Stimulated activated CD8-positive, alpha-beta memory T cell treated with anti-CD3 and anti-CD28 coated beads, Interleukin-4, amount 100 ng/mL, for 4 hours (primary cell): ENCODE results near the gene PDE1A.
"Not testable (repeated sequence)": the region's sequence is repeated elsewhere in the genome, so short reads cannot be mapped to it uniquely, and the experiment has no call there.

ENCODE experiments used
- DNase-seq, 2 donors: peaks; one replicate each; pipeline ENCODE4 v3.0.0-alpha.2; 2020; ENCODE audit warnings: low read depth in 2 of 2, low spot score in 1 of 2

PDE1A gene

DNA sequence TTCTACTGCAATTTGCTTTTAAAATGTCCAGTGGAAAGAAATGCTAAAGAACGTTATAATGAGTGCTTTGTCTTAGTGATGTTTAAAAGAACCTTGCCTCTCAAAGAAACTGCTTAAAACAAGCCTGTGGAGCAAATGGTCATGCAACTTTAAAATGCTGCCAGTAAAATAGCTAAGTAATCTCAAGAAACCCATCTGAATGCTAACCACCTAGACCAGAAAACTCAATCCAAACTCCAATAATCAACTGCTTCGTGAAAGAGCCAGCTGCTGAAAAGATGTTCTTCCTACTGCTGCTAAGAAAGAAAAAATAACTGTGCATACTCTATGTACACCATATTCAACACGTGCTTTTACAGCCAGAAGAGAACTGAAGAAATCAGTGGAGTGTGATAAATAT lies 145.6 kb downstream of the PDE1A start:
- DNase-seq = no peak

GRCh38 chr2:182280118-182280517 lies 146.7 kb downstream of the PDE1A start:
- DNase-seq = no peak

DNA sequence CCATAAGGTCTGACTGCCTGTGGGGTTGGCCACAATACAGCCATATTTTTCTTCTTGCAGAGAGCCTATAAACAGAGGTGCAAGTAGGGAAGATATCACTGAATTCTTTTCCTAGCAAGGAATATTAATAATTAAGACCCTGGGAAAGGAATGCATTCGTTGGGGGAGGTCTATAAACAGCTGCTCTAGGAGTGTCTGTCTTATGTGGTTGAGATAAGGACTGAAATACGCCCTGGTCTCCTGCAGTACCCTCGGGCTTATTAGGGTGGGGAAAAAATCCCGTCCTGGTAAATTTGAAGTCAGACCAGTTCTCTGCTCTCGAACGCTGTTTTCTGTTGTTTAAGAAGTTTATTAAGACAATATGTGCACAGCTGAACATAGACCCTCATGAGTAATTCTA lies 150.2 kb downstream of the PDE1A start:
- not testable (repeated sequence) for DNase-seq

- DNase-seq = no peak
Observed at GRCh38 chr2:182267971-182268370, 158.9 kb downstream of the PDE1A start.

DNA sequence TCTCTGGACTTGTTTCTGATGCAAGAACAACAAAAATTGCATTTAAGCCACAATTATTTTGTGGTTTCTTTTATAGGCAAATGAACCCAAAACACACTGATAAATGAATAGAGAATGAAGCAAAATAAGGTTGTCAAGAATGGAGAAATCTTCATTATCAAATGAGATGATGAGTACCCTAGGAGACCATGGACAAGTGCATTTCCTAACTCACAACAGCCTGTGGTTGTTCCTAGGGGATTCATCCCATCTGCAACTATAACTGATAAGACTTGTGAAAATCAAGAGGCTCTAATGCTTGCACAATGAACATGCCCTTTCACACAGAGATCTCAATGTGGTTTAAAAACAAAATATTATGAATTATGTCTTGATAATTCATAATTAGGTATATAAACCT lies 159.9 kb downstream of the PDE1A start:
- no peak for DNase-seq

DNA sequence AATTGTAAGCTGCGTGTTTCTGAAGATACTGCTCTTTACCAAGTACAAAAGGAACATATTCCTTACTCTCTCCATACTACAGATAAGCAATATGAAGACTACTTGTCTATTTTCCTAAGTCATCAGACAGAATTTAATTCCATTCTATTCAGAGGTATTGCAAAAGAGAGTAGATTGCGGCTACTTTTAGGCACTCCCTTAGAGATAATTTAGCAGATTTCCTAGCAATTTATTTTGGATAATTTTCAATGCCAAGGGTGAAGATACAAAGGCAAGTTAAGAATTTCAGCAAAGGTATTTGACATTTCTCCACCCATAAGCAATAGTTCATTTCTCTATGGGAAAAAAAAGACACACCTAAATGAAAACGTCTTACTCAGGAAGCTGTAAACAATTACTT lies 161.1 kb downstream of the PDE1A start:
- DNase-seq = no peak

- no peak for DNase-seq
Observed at GRCh38 chr2:182261860-182262387, 164.9 kb downstream of the PDE1A start.

GRCh38 chr2:182259629-182260150 lies 167.1 kb downstream of the PDE1A start:
- no peak for DNase-seq

- DNase-seq = no peak
Observed at GRCh38 chr2:182252534-182252933, 174.3 kb downstream of the PDE1A start.

DNA sequence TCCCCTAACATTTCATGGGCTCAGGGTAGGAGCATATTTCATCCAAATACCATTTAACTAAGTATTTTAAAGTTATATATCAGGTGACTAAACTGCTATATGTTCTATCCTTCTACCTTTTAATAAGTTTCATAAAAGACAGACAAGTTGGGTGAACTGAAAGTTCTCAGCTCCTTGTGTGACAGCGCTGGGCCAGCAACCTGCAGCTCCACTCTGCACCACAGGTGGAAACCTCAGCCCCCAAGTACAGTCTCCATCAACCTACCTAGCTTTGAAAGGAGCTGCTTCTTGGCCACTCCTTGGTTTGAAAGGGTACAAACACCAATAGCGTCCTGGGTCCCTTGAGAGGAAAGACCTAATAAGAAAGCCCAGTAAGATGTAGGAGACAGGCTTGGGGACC lies 177.9 kb downstream of the PDE1A start:
- no peak for DNase-seq

GRCh38 chr2:182248362-182248761 lies 178.5 kb downstream of the PDE1A start:
- DNase-seq = no peak

DNA sequence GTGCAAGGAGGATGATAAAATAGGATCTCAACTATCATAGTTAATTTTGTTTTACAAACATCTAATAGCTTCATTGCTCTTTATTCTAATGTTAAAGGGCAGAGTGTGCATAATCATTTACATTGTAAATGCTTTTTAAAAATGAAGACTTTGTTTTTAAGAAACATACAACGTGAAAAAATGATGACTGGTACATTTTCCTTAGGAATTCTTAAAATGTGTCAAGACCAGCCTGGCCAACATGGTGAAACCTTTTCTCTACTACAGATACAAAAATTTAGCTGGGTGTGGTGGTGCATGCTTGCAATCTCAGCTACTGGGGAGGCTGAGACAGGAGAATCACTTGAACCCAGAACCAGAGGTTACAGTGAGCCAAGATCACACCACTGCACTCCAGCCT lies 179.0 kb downstream of the PDE1A start:
- no peak for DNase-seq

GRCh38 chr2:182245963-182246362 lies 180.9 kb downstream of the PDE1A start:
- no peak for DNase-seq

- DNase-seq = no peak
Observed at GRCh38 chr2:182242609-182243008, 184.2 kb downstream of the PDE1A start.

DNA sequence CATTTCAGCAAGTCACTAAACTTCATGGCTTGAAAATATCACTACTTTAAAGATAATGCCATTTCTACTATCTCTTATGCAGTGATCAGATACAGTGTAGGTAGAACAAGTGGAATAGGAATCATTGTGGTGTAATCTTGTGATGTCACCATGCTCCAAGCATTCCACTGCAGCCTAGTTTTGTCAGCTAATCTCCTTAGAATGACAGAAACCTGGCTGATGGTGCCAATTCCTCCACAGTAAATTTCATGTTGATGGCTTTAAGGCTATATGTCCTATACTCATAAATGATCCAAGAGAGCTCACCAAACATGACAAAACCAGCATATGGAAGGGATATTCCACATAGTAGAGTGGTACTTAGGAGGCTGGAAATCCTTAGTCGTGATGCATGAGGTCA lies 184.9 kb downstream of the PDE1A start:
- no peak for DNase-seq

DNA sequence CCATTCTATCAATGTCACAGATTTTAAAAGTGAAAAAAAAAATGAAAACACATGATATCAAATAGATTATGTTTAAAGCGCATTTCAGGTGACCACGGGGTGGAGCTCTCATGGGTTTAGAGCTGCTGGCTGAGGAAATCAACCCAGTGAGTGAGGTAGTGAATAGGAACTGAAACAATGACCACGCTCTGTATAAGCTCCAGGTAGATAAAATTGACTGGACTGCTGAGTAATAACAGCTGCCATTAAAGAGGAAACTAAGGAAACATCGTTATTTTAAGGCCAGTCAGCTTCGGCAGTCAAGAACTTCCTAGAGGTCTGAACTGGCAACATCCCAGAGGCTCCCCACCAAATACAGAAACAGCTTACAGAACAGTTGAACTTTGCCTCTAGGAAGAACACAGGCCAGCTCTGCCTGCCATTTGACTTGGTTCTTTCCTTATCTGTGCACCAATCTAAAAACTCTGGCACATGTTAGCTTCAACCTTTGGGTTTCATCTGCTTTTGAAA lies 185.9 kb downstream of the PDE1A start:
- DNase-seq = no peak

DNA sequence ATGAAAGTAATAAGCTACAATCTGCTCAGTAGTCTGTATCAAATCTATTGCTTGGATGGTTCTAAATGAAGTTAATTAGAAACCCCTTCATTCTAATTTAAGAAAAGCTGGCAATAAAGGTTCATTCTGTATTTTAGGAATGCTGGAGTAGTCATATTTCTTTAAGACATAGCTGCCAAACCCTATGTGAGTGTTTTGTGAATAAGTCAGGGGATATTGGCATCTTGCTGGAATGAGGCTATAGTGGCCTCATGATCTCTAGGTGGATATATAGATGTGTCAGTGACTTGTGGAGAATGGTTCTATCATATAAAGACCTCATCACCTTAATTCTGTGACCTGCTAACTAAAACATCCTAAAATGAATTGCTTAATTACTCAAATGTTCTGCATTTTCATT lies 196.3 kb downstream of the PDE1A start:
- DNase-seq = no peak

DNA sequence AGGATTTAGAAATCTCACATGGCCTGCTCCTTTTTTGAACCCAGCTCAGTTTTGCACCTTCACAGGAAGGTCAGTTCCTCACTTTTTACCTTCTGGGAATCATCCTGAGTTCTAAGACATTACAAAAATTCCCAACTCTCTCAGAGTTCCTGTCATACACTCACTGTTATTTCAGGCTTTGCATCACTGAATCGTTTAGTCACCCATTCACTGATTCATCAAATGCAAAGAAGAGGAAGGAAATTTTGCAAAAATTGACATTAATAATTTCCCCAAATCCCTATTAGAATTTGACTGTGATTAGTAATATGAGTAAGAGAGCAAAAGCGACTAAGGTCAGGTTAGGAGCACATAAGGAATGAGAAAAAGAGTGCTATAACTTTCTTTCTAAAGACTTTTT lies 197.5 kb downstream of the PDE1A start:
- no peak for DNase-seq

DNA sequence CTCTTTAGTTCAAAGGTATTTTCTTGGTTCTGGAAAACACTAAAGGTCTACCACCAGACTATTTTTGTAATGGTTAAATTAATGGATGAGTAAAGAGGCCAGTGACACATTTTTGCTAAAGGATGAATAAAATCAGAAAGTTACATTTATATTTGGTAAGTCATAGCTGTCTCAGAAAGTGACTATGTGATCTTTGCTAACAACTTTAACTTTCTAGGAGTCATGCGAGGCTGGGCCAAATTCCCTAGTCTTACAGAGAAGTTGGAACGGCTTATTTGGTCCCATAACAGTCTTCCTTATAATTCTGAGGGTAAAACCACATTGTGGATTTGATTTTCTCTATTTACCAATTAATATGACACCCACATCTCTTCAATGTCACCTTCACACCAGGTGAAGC lies 198.1 kb downstream of the PDE1A start:
- no peak for DNase-seq

DNA sequence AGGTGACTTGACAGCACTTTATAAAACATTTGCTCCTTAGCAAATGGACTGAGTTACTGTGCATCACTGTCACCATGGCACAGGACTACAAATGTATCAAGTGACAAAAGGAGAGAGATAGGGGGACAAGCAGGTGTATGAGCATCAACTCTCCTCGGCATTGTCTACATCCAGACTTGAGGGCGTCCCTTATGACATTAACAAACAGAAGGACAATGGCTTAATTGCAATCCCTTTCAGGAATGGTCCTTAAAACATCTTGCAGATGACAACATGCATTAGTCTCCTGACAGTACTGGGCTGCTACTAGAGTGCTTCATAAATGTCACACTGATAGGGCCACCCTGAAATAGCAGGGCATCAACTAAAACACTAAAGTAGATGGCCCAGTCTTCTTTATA lies 198.8 kb downstream of the PDE1A start:
- DNase-seq = no peak

GRCh38 chr2:182226807-182227206 lies 200.0 kb downstream of the PDE1A start:
- no peak for DNase-seq

GRCh38 chr2:182224669-182225068 lies 202.2 kb downstream of the PDE1A start:
- DNase-seq = no peak

DNA sequence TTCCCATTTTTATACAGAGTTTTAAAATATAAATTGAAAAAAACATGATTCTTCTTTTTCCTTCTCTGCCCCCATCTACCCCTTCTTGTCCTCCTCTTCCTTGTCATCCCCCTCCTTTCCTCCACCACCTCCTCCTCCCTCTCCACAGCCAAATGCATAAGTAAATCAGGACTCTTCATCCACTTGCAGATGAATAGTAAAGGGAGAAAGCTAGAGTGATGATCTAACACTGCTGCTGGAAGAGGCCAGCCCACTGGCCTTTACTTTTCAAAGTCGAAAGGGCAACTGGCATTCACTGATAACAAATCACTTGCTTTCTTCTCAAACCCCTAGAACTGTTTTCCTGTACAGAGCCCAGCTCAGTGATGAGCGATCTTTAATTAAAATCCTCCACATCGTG lies 205.8 kb downstream of the PDE1A start:
- no peak for DNase-seq

- DNase-seq = no peak
Observed at GRCh38 chr2:182220335-182220734, 206.5 kb downstream of the PDE1A start.
